GM23338 (cell line): ENCODE results near the gene GSAP. TPM values are rescaled to one million over a fixed set of nuclear protein-coding genes. Genes with fewer than 3 reads are reported as not detected.

Source experiments
- ATAC-seq: fragments of 200-7000 bp; cut with Tn5 transposase; 3 replicates; pipeline ENCODE4 v1.9.1; 2020
- DNase-seq: peaks from one replicate; pipeline ENCODE4 v3.0.0-alpha.2; 2015; ENCODE audit warnings: low spot score
- H2AFZ ChIP-seq: fragments of 200-600 bp; sonication (generic); 2 replicates; pipeline ENCODE4 v1.8.0; 2016; ENCODE audit warnings: antibody characterized with exemption, mild to moderate bottlenecking, moderate library complexity
- H3F3A ChIP-seq: fragments of 200-600 bp; sonication (generic); replicated peaks from 2 replicates; pipeline ENCODE4 v1.8.0; 2017; ENCODE audit warnings: antibody characterized with exemption, mixed run types, low read depth
- H3K27ac ChIP-seq: fragments of 200-600 bp; sonication (generic); 2 replicates; pipeline ENCODE4 v1.6.1; 2016; ENCODE audit warnings: low read depth
- H3K27me3 ChIP-seq: fragments of 200-600 bp; sonication (generic); 2 replicates; pipeline ENCODE4 v1.8.0; 2016; ENCODE audit warnings: mild to moderate bottlenecking, mixed run types, moderate library complexity; ENCODE audit not compliant: insufficient read depth
- H3K36me3 ChIP-seq: fragments of 200-600 bp; sonication (generic); 2 replicates; pipeline ENCODE4 v1.8.0; 2016; ENCODE audit warnings: mild to moderate bottlenecking; ENCODE audit not compliant: insufficient read depth
- H3K4me1 ChIP-seq: fragments of 200-600 bp; sonication (generic); 2 replicates; pipeline ENCODE4 v1.8.0; 2016; ENCODE audit warnings: mild to moderate bottlenecking, moderate library complexity; ENCODE audit not compliant: insufficient read depth
- H3K4me2 ChIP-seq: fragments of 200-600 bp; sonication (generic); 2 replicates; pipeline ENCODE4 v1.7.1; 2017; ENCODE audit warnings: mixed run types
- H3K4me3 ChIP-seq: fragments of 200-600 bp; sonication (generic); 2 replicates; pipeline ENCODE4 v1.6.1; 2016; ENCODE audit warnings: mixed run types
- H3K79me2 ChIP-seq: fragments of 200-600 bp; sonication (generic); replicated peaks from 2 replicates; pipeline ENCODE4 v1.8.0; 2017; ENCODE audit warnings: mild to moderate bottlenecking; ENCODE audit not compliant: insufficient read depth
- H3K9me2 ChIP-seq: fragments of 200-600 bp; sonication (generic); 2 replicates; pipeline ENCODE4 v1.8.0; 2017; ENCODE audit not compliant: insufficient read depth
- H4K20me1 ChIP-seq: fragments of 200-600 bp; sonication (generic); replicated peaks from 2 replicates; pipeline ENCODE4 v1.8.0; 2017; ENCODE audit warnings: mild to moderate bottlenecking; ENCODE audit not compliant: insufficient read depth
- H3K27ac Mint-ChIP-seq: 2 replicates; pipeline ENCODE4 v1.8.0; 2020; ENCODE audit warnings: inconsistent platforms, mild to moderate bottlenecking, moderate library complexity, mixed read lengths
- H3K27me3 Mint-ChIP-seq: 3 replicates; pipeline ENCODE4 v1.8.0; 2022; ENCODE audit warnings: low read depth, mild to moderate bottlenecking, moderate library complexity, mixed read lengths, inconsistent platforms; ENCODE audit not compliant: insufficient read depth, poor library complexity
- H3K36me3 Mint-ChIP-seq: 3 replicates; pipeline ENCODE4 v1.8.0; 2021; ENCODE audit warnings: low read depth, mild to moderate bottlenecking, inconsistent platforms, moderate library complexity, mixed read lengths
- H3K4me1 Mint-ChIP-seq: 3 replicates; pipeline ENCODE4 v1.8.0; 2020; ENCODE audit warnings: mild to moderate bottlenecking, inconsistent platforms, mixed read lengths
- H3K4me3 Mint-ChIP-seq: 3 replicates; pipeline ENCODE4 v1.8.0; 2021; ENCODE audit warnings: moderate library complexity, mild to moderate bottlenecking, inconsistent platforms, mixed read lengths
- H3K9me3 Mint-ChIP-seq: 3 replicates; pipeline ENCODE4 v1.8.0; 2020; ENCODE audit warnings: moderate library complexity, mild to moderate bottlenecking, inconsistent platforms, mixed read lengths
- CREB1 ChIP-seq: fragments of 250-450 bp; sonication (Bioruptor Pico); IDR thresholded peaks from 2 replicates; pipeline ENCODE4 v1.5.0; 2020; ENCODE audit warnings: low read depth, mild to moderate bottlenecking, moderate library complexity
- CTCF ChIP-seq, 2 experiments: fragments of 200-600 bp in 1 of 2; sonication (generic) in 1 of 2; conservative IDR thresholded peaks; 2 replicates each; pipeline versions ENCODE4 v1.5.1 to v1.6.1; 2016 to 2017; ENCODE audit warnings: antibody characterized with exemption in 2 of 2, low read depth in 2 of 2, mild to moderate bottlenecking in 2 of 2, moderate library complexity in 1 of 2
- NANOG ChIP-seq: IDR thresholded peaks from 2 replicates; pipeline ENCODE4 v1.6.1; 2016; ENCODE audit warnings: antibody characterized with exemption, borderline replicate concordance
- REST ChIP-seq: IDR thresholded peaks from one replicate; pipeline ENCODE4 v1.6.1; 2018; ENCODE audit warnings: antibody characterized with exemption; ENCODE audit not compliant: unreplicated experiment
- STAT1 ChIP-seq: IDR thresholded peaks from one replicate; pipeline ENCODE4 v1.6.1; 2016; ENCODE audit warnings: antibody characterized with exemption; ENCODE audit not compliant: unreplicated experiment
- ZNF462 ChIP-seq: fragments of 250-450 bp; sonication (Bioruptor Pico); IDR thresholded peaks from 2 replicates; pipeline ENCODE4 v1.5.0; 2020; ENCODE audit warnings: mild to moderate bottlenecking, moderate library complexity
- polyA plus RNA-seq: library from polyadenylated mRNA; unstranded; fragments of >200 nt; fragmentation: Nextera tagmentation; extraction: Ambion mirVana; gene quantifications from 2 replicates; pipeline ENCODE4 v1.2.1, GENCODE V29; 2016
- total RNA-seq: library from RNA; depleted of rRNA; stranded (reverse); fragments of >200 nt; shearing (Covaris generic); gene quantifications from 2 replicates; pipeline ENCODE4 v1.2.3, GENCODE V29; 2014

The GSAP gene
- total and polyA plus RNA-seq, 2 experiments from 2014 or later = 0.63 to 1.1 TPM

GRCh38 chr7:77281780-77282478 is 134.2 kb downstream of the GSAP start:
- Histone ChIP-seq H3F3A (no peaks in the 10 kb centered on the region), H2AFZ (no peak overlapping the region), H4K20me1 (no peaks in the 10 kb centered on the region), H3K79me2 (no peaks in the 10 kb centered on the region), H3K27me3 (no peaks in the 10 kb centered on the region), H3K4me1 (no peaks in the 10 kb centered on the region), H3K4me3 (no peak overlapping the region), H3K36me3 (no peaks in the 10 kb centered on the region), H3K9me2 (no peaks in the 10 kb centered on the region), H3K4me2 (no peak overlapping the region), H3K27ac (no peak overlapping the region)
- H3K27ac Mint-ChIP-seq = no peak overlapping the region
- no peak overlapping the region for H3K4me3 Mint-ChIP-seq
- TF ChIP-seq CREB1 (CRISPR knock-in tag) (no peak), REST (no peak)
- H3K36me3 Mint-ChIP-seq = no peaks in the 10 kb centered on the region
- no peak for ATAC-seq
- H3K9me3 Mint-ChIP-seq = no peaks in the 10 kb centered on the region
- H3K27me3 Mint-ChIP-seq = no peaks in the 10 kb centered on the region
- DNase-seq = no peak
- peaks cover 4% of the 10 kb centered on the region; the same call in 2 of the 3 replicates for H3K4me1 Mint-ChIP-seq

GRCh38 chr7:77276120-77276519 is 140.0 kb downstream of the GSAP start:
- H3K79me2 ChIP-seq = no peaks in the 10 kb centered on the region
- H3K36me3 Mint-ChIP-seq = no peaks in the 10 kb centered on the region
- no peaks in the 10 kb centered on the region for H3K4me1 ChIP-seq
- peaks cover 4% of the 10 kb centered on the region for H3K27me3 Mint-ChIP-seq
- H3K27ac Mint-ChIP-seq = no peak overlapping the region
- H3K4me3 ChIP-seq = no peak overlapping the region
- H3K4me1 Mint-ChIP-seq = peaks cover 4% of the 10 kb centered on the region; the same call in 2 of the 3 replicates
- H3K36me3 ChIP-seq = no peaks in the 10 kb centered on the region
- H3K27me3 ChIP-seq = no peaks in the 10 kb centered on the region
- no peak overlapping the region for H3K27ac ChIP-seq
- H3K9me2 ChIP-seq = no peaks in the 10 kb centered on the region
- H2AFZ ChIP-seq = no peak overlapping the region
- no peaks in the 10 kb centered on the region for H4K20me1 ChIP-seq
- no peaks in the 10 kb centered on the region for H3F3A ChIP-seq
- no peak overlapping the region for H3K4me2 ChIP-seq
- H3K4me3 Mint-ChIP-seq = no peak overlapping the region
- DNase-seq (no peak), ATAC-seq (no peak)
- no peaks in the 10 kb centered on the region for H3K9me3 Mint-ChIP-seq
- TF ChIP-seq CTCF (conservative IDR thresholded peaks at IDR 0.05; ENCODE audit: low read depth in 2 of 2) (no peak), ZNF462 (CRISPR knock-in tag) (no peak), NANOG (no peak), STAT1 (no peak)
